Ectodermal cell (in vitro differentiated cells): ENCODE measurements around the gene KIF15.

Experiments used
- H3K27ac ChIP-seq: 2 replicates; pipeline ENCODE4 v1.7.0; 2013; ENCODE audit warnings: mild to moderate bottlenecking, low read depth, low read length; ENCODE audit not compliant: insufficient read depth, poor library complexity, severe bottlenecking
- H3K27me3 ChIP-seq: 2 replicates; pipeline ENCODE4 v1.7.0; 2013; ENCODE audit warnings: mild to moderate bottlenecking, low read length; ENCODE audit not compliant: insufficient read depth, control insufficient read depth, poor library complexity, severe bottlenecking
- H3K36me3 ChIP-seq: one replicate; pipeline ENCODE4 v1.7.0; 2013; ENCODE audit warnings: low read length; ENCODE audit not compliant: control insufficient read depth, insufficient read depth
- H3K4me1 ChIP-seq: one replicate; pipeline ENCODE4 v1.7.0; 2013; ENCODE audit warnings: low read length; ENCODE audit not compliant: control insufficient read depth, insufficient read depth
- H3K4me3 ChIP-seq: 2 replicates; pipeline ENCODE4 v1.7.0; 2013; ENCODE audit warnings: low read depth, low read length, control low read depth; ENCODE audit not compliant: insufficient read depth
- H3K9me3 ChIP-seq: 2 replicates; pipeline ENCODE4 v1.7.0; 2013; ENCODE audit warnings: mild to moderate bottlenecking, low read length, moderate library complexity; ENCODE audit not compliant: control insufficient read depth
- WGBS, 2 experiments: methylation state at CpG; one replicate each; pipeline ENCODE4 v1.1.7; 2013; ENCODE audit warnings: missing lambda C conversion rate in 2 of 2; 5-methylcytosine and 5-hydroxymethylcytosine counted together

Gene KIF15

GRCh38 chr3:44893097-44893496, 131.5 kb downstream of the KIF15 start:
- Histone ChIP-seq H3K9me3 (no peaks in the 10 kb centered on the region), H3K36me3 (no peaks in the 10 kb centered on the region), H3K4me1 (peaks cover 5% of the 10 kb centered on the region), H3K4me3 (no peak overlapping the region), H3K27ac (no peak overlapping the region), H3K27me3 (no peaks in the 10 kb centered on the region)
- WGBS, 2 experiments, result 88 to 92% methylated on average over 2 of the region's 2 CpGs

- Histone ChIP-seq H3K4me1 (peaks cover 5% of the 10 kb centered on the region), H3K9me3 (no peaks in the 10 kb centered on the region), H3K27ac (no peak overlapping the region), H3K27me3 (no peaks in the 10 kb centered on the region), H3K4me3 (no peak overlapping the region), H3K36me3 (no peaks in the 10 kb centered on the region)
- WGBS, 2 experiments, result 51 to 53% methylated on average over 5 of the region's 5 CpGs
These were observed 132.9 kb downstream of the KIF15 start for GRCh38 chr3:44894485-44894884.

GRCh38 chr3:44896440-44896839, 134.8 kb downstream of the KIF15 start:
- H3K9me3 ChIP-seq, result no peaks in the 10 kb centered on the region
- WGBS, 2 experiments, result 84 to 93% methylated on average over 2 of the region's 2 CpGs
- H3K27ac ChIP-seq, result no peak overlapping the region
- no peaks in the 10 kb centered on the region for H3K27me3 ChIP-seq
- no peaks in the 10 kb centered on the region for H3K36me3 ChIP-seq
- H3K4me3 ChIP-seq, result no peak overlapping the region
- H3K4me1 ChIP-seq, result peaks cover 5% of the 10 kb centered on the region

GRCh38 chr3:44899683-44900367, 138.2 kb downstream of the KIF15 start:
- Histone ChIP-seq H3K4me3 (no peak overlapping the region), H3K36me3 (no peaks in the 10 kb centered on the region), H3K27ac (no peak overlapping the region), H3K27me3 (no peaks in the 10 kb centered on the region), H3K9me3 (no peaks in the 10 kb centered on the region), H3K4me1 (no peaks in the 10 kb centered on the region)
- 83 to 87% methylated on average over 13 of the region's 13 CpGs for WGBS, 2 experiments

GRCh38 chr3:44902628-44903027, 141.0 kb downstream of the KIF15 start:
- Histone ChIP-seq H3K4me1 (no peaks in the 10 kb centered on the region), H3K4me3 (no peak overlapping the region), H3K36me3 (no peaks in the 10 kb centered on the region), H3K27ac (no peak overlapping the region), H3K9me3 (no peaks in the 10 kb centered on the region), H3K27me3 (no peaks in the 10 kb centered on the region)
- 95% methylated on average over 4 of the region's 4 CpGs for WGBS, 2 experiments
